ENCODE measurements around the gene SAMD4A. TPM values are rescaled to one million over a fixed set of nuclear protein-coding genes. Genes with fewer than 3 reads are reported as not detected.
A peak's percentile ranks its signal among the peaks of the same experiment; 100 is the strongest.

SAMD4A gene
- total RNA-seq, 4 donors from 2014 or later = 17.0 to 39.6 (median 21.3) TPM

- no peaks in the 10 kb centered on the region for H3K9me3 ChIP-seq
Observed at GRCh38 chr14:54702014-54702491, 135.1 kb downstream of the SAMD4A start.

GRCh38 chr14:54702492-54702891 is 135.6 kb downstream of the SAMD4A start:
- DNase-seq = no peak
- Histone ChIP-seq H3K4me1 (peaks cover 0 to 6% (median 0%) of the 10 kb centered on the region in 4 donors), H3K27ac (no peak overlapping the region), H3K36me3 (no peaks in the 10 kb centered on the region), H3K9me3 (no peaks in the 10 kb centered on the region), H3K27me3 (no peaks in the 10 kb centered on the region), H3K4me3 (peak overlapping the region in 1 of 4 donors; percentile 12)
- TF ChIP-seq CTCF (IDR thresholded peaks at IDR 0.05) (no peak), POLR2A (IDR thresholded peaks at IDR 0.05) (no peak)

More at GRCh38 chr14:54702014-54702491, 135.1 kb downstream of the SAMD4A start:
- H3K4me1 ChIP-seq = peaks cover 0 to 10% (median 0%) of the 10 kb centered on the region in 4 donors
- H3K4me3 ChIP-seq = peak overlapping the region in 1 of 4 donors; percentile 12
- H3K36me3 ChIP-seq = no peaks in the 10 kb centered on the region
- H3K27ac ChIP-seq = no peak overlapping the region
- no peak for DNase-seq
- H3K27me3 ChIP-seq = no peaks in the 10 kb centered on the region
- TF ChIP-seq CTCF (IDR thresholded peaks at IDR 0.05) (no peak), POLR2A (IDR thresholded peaks at IDR 0.05) (no peak)

GRCh38 chr14:54703082-54703481 is 136.2 kb downstream of the SAMD4A start:
- H3K4me1 ChIP-seq = peaks cover 0 to 6% (median 0%) of the 10 kb centered on the region in 4 donors
- no peak overlapping the region for H3K4me3 ChIP-seq
- H3K27ac ChIP-seq = no peak overlapping the region
- TF ChIP-seq POLR2A (IDR thresholded peaks at IDR 0.05) = no peak
- no peak for TF ChIP-seq CTCF (IDR thresholded peaks at IDR 0.05)
- no peaks in the 10 kb centered on the region for H3K36me3 ChIP-seq
- no peaks in the 10 kb centered on the region for H3K27me3 ChIP-seq
- no peak for DNase-seq
- H3K9me3 ChIP-seq = no peaks in the 10 kb centered on the region

- peaks cover 0 to 2% (median 0%) of the 10 kb centered on the region in 4 donors for H3K4me1 ChIP-seq
- no peaks in the 10 kb centered on the region for H3K9me3 ChIP-seq
- H3K36me3 ChIP-seq = no peaks in the 10 kb centered on the region
- no peaks in the 10 kb centered on the region for H3K27me3 ChIP-seq
- DNase-seq = no peak
- no peak overlapping the region for H3K27ac ChIP-seq
- TF ChIP-seq CTCF (IDR thresholded peaks at IDR 0.05) (no peak), POLR2A (IDR thresholded peaks at IDR 0.05) (no peak)
- no peak overlapping the region for H3K4me3 ChIP-seq
Observed at GRCh38 chr14:54703724-54704123, 136.8 kb downstream of the SAMD4A start.

- DNase-seq = no peak
- Histone ChIP-seq H3K4me1 (no peaks in the 10 kb centered on the region), H3K4me3 (no peak overlapping the region), H3K9me3 (no peaks in the 10 kb centered on the region), H3K27ac (no peak overlapping the region), H3K36me3 (no peaks in the 10 kb centered on the region), H3K27me3 (no peaks in the 10 kb centered on the region)
- TF ChIP-seq CTCF (IDR thresholded peaks at IDR 0.05) (no peak), POLR2A (IDR thresholded peaks at IDR 0.05) (no peak)
Observed at GRCh38 chr14:54704768-54705167, 137.8 kb downstream of the SAMD4A start.

- Histone ChIP-seq H3K4me1 (peaks cover 0 to 4% (median 0%) of the 10 kb centered on the region in 4 donors), H3K27ac (no peak overlapping the region), H3K4me3 (no peak overlapping the region), H3K36me3 (no peaks in the 10 kb centered on the region), H3K9me3 (no peaks in the 10 kb centered on the region), H3K27me3 (no peaks in the 10 kb centered on the region)
- TF ChIP-seq CTCF (IDR thresholded peaks at IDR 0.05) (no peak), POLR2A (IDR thresholded peaks at IDR 0.05) (no peak)
- DNase-seq = no peak
Observed at GRCh38 chr14:54706769-54707168, 139.8 kb downstream of the SAMD4A start.
